Adrenal gland (tissue), 5 donors: ENCODE measurements around the gene MAML3.

Source experiments
- CTCF ChIP-seq, 6 experiments: fragments of 450-650 bp in 4 of 6; fragments of 200-600 bp in 2 of 6; sonication (generic) in 1 of 6; IDR thresholded peaks; 1 replicate in 5 of 6; 2 replicates in 1 of 6; pipeline versions ENCODE4 v1.5.1 to v1.8.0; 2016 to 2021; ENCODE audit warnings: antibody characterized with exemption in 6 of 6, mild to moderate bottlenecking in 2 of 6, moderate library complexity in 1 of 6
- POLR2A ChIP-seq, 2 donors: fragments of 450-650 bp; IDR thresholded peaks; one replicate each; pipeline ENCODE4 v1.6.1; 2017; ENCODE audit warnings: antibody characterized with exemption in 2 of 2, mild to moderate bottlenecking in 2 of 2, moderate library complexity in 1 of 2
- donor health status: DM: no; HTN: no; CAD: no.

DNA sequence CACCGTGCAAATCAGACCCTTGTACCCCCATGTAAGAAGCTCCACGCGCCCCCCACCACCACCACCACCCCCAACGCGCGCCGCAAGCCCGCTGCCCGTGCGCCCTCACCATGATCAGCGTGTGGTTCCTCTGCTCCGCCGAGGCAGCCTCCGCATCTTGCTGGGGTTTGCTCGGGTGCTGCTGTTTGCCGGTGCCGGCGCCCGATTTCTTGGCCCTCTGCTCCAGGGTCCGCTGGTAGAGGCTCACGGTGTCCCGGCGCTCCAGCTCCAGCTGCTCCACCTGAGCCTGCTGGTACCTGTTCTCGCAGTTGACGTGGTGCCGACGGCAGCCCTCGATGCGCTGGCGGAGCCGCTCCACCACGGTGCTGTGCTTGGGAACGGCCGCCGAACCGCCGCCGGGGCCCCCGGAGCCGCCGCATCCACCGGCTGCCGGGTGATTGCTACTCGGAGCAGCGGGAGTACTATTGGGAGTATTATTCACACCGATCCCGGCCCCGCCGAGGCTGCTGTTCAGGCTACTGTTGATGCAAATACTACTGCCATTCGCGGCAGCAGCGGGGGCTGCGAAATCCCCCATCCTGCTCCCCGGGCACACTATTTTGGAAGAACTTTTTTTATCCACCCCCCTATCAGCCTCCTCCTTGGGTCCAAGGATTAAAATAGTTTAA is 1.1 kb downstream of the MAML3 start:
- TF ChIP-seq CTCF (IDR thresholded peaks at IDR 0.05), result no peak
- peak; percentile 52 to 66 for TF ChIP-seq POLR2A (IDR thresholded peaks at IDR 0.05)
